Right atrium auricular region (tissue), 2 donors: ENCODE results near the gene CAB39. TPM values are rescaled to one million over a fixed set of nuclear protein-coding genes. Genes with fewer than 3 reads are reported as not detected.

Experiments used
- DNase-seq: peaks from one replicate; pipeline ENCODE4 v3.0.0-alpha.2; 2019; ENCODE audit warnings: low spot score
- H3K27ac ChIP-seq, 2 donors: fragments of 200-600 bp; sonication (generic); 1 replicate in 1 of 2; 2 replicates in 1 of 2; pipeline ENCODE4 v1.5.1; 2016 to 2019
- H3K27me3 ChIP-seq, 2 donors: fragments of 200-600 bp; sonication (generic); one replicate each; pipeline versions ENCODE4 v1.5.1 to v1.6.0; 2017 to 2019
- H3K36me3 ChIP-seq: fragments of 200-600 bp; sonication (generic); one replicate; pipeline ENCODE4 v1.5.1; 2016
- H3K4me1 ChIP-seq, 2 donors: fragments of 200-600 bp; sonication (generic); one replicate each; pipeline versions ENCODE4 v1.5.1 to v1.6.0; 2017 to 2019
- H3K4me3 ChIP-seq, 2 donors: fragments of 200-600 bp; sonication (generic); 1 replicate in 1 of 2; 2 replicates in 1 of 2; pipeline ENCODE4 v1.5.1; 2017 to 2019; ENCODE audit warnings: mild to moderate bottlenecking in 1 of 2, moderate library complexity in 1 of 2
- H3K9me3 ChIP-seq, 2 donors: fragments of 200-600 bp; sonication (generic); one replicate each; pipeline ENCODE4 v1.5.1; 2019
- CTCF ChIP-seq, 2 donors: fragments of 200-600 bp; sonication (generic); IDR thresholded peaks; one replicate each; pipeline ENCODE4 v1.5.1; 2019; ENCODE audit warnings: antibody characterized with exemption in 2 of 2
- total RNA-seq, 2 donors: library from RNA; depleted of rRNA; stranded (reverse); fragments of >200 nt; gene quantifications; one replicate each; pipeline ENCODE4 v1.1.0, GENCODE V29; 2016

The CAB39 gene
- total RNA-seq, 2 donors from 2014 or later, result 66.1 to 81.5 TPM

- Histone ChIP-seq H3K27me3 (peaks cover 4 to 7% of the 10 kb centered on the region in 2 donors), H3K4me1 (peaks cover 0 to 16% of the 10 kb centered on the region in 2 donors), H3K27ac (no peak overlapping the region), H3K36me3 (peaks cover 8% of the 10 kb centered on the region), H3K9me3 (no peaks in the 10 kb centered on the region), H3K4me3 (no peak overlapping the region)
- DNase-seq, result no peak
- no peak for TF ChIP-seq CTCF (IDR thresholded peaks at IDR 0.05)
Observed at GRCh38 chr2:230823264-230823964, 110.8 kb downstream of the CAB39 start.

GRCh38 chr2:230824406-230824978 lies 111.8 kb downstream of the CAB39 start:
- no peak overlapping the region for H3K27ac ChIP-seq
- H3K36me3 ChIP-seq, result no peaks in the 10 kb centered on the region
- TF ChIP-seq CTCF (IDR thresholded peaks at IDR 0.05), result peak; percentile 58 to 86
- no peak for DNase-seq
- no peaks in the 10 kb centered on the region for H3K9me3 ChIP-seq
- H3K4me1 ChIP-seq, result peaks cover 0 to 20% of the 10 kb centered on the region in 2 donors
- peak overlapping the region; percentile 16 to 17 for H3K4me3 ChIP-seq
- peaks cover 4 to 9% of the 10 kb centered on the region in 2 donors for H3K27me3 ChIP-seq

GRCh38 chr2:230825354-230825753 lies 112.7 kb downstream of the CAB39 start:
- Histone ChIP-seq H3K36me3 (no peaks in the 10 kb centered on the region), H3K27me3 (peaks cover 4 to 9% of the 10 kb centered on the region in 2 donors), H3K4me3 (no peak overlapping the region), H3K27ac (no peak overlapping the region), H3K9me3 (no peaks in the 10 kb centered on the region), H3K4me1 (peaks cover 0 to 20% of the 10 kb centered on the region in 2 donors)
- no peak for TF ChIP-seq CTCF (IDR thresholded peaks at IDR 0.05)
- DNase-seq, result no peak

GRCh38 chr2:230827774-230828271 lies 115.2 kb downstream of the CAB39 start:
- H3K4me1 ChIP-seq, result peaks cover 0 to 15% of the 10 kb centered on the region in 2 donors
- DNase-seq, result no peak
- TF ChIP-seq CTCF (IDR thresholded peaks at IDR 0.05), result no peak
- peak overlapping the region; percentile 26 to 46 for H3K4me3 ChIP-seq
- no peaks in the 10 kb centered on the region for H3K36me3 ChIP-seq
- H3K27me3 ChIP-seq, result peaks cover 4 to 9% of the 10 kb centered on the region in 2 donors
- H3K9me3 ChIP-seq, result no peaks in the 10 kb centered on the region
- no peak overlapping the region for H3K27ac ChIP-seq

GRCh38 chr2:230828272-230828961 lies 115.8 kb downstream of the CAB39 start:
- Histone ChIP-seq H3K36me3 (no peaks in the 10 kb centered on the region), H3K27ac (no peak overlapping the region), H3K4me1 (peaks cover 0 to 15% of the 10 kb centered on the region in 2 donors), H3K27me3 (peaks cover 4 to 9% of the 10 kb centered on the region in 2 donors), H3K4me3 (peak overlapping the region; percentile 26 to 46), H3K9me3 (no peaks in the 10 kb centered on the region)
- no peak for DNase-seq
- no peak for TF ChIP-seq CTCF (IDR thresholded peaks at IDR 0.05)
